ENCODE measurements around the gene ADAM17. TPM values are rescaled to one million over a fixed set of nuclear protein-coding genes. Genes with fewer than 3 reads are reported as not detected.

ADAM17 gene
- polyA plus RNA-seq, 1 donor (not counting 4 experiments of a cell fraction or from before 2014, with no cell fraction given) = 13.3 TPM

- no peak overlapping the region for H3K27ac ChIP-seq (ENCODE audit: control insufficient read depth, insufficient read depth, low read length)
- H4K20me1 ChIP-seq (ENCODE audit: control insufficient read depth, extremely low read depth, insufficient read depth, low read length) = no peaks in the 10 kb centered on the region
- TF ChIP-seq EZH2 (IDR thresholded peaks at IDR 0.05; ENCODE audit: low read length) (no peak), CTCF (optimal IDR thresholded peaks at IDR 0.05 in 1 of 3, IDR thresholded peaks at IDR 0.05 in 1 of 3, conservative IDR thresholded peaks at IDR 0.05 in 1 of 3; ENCODE audit: extremely low read depth in 1 of 3, insufficient read depth in 2 of 3, low read length in 3 of 3) (no peak)
- H3K9me3 ChIP-seq (ENCODE audit: control insufficient read depth, low read depth, low read length) = no peaks in the 10 kb centered on the region
- FAIRE-seq (no peak), DNase-seq (ENCODE audit: low read depth, low spot score) (no peak)
- H3K9me1 ChIP-seq (ENCODE audit: control insufficient read depth, extremely low read depth, insufficient read depth, low read length) = no peaks in the 10 kb centered on the region
- no peaks in the 10 kb centered on the region for H3K27me3 ChIP-seq (ENCODE audit: control insufficient read depth, extremely low read depth, insufficient read depth, low read length)
- no peak overlapping the region for H3K4me3 ChIP-seq (ENCODE audit: control insufficient read depth in 2 of 3, extremely low read depth in 1 of 3, insufficient read depth in 2 of 3, low read depth in 1 of 3, low read length in 3 of 3)
- no peaks in the 10 kb centered on the region for H3K79me2 ChIP-seq (ENCODE audit: control insufficient read depth, insufficient read depth, low read length)
- dilution Hi-C loops (cut with MboI; ENCODE audit: extremely low pct_ligation_motif_present, low sequenced_read_pairs) = no loop called here
- H3K36me3 ChIP-seq (ENCODE audit: control insufficient read depth in 2 of 2, extremely low read depth in 1 of 2, insufficient read depth in 2 of 2, low read length in 2 of 2) = peaks cover 22 to 25% of the 10 kb centered on the region in 2 experiments
- no peaks in the 10 kb centered on the region for H3K4me1 ChIP-seq (ENCODE audit: control insufficient read depth, extremely low read depth, insufficient read depth, low read length)
- no peak overlapping the region for H3K9ac ChIP-seq (ENCODE audit: control insufficient read depth, extremely low read depth, insufficient read depth, low read length)
- no peak overlapping the region for H2AFZ ChIP-seq (ENCODE audit: control insufficient read depth, low read length)
- no peak overlapping the region for H3K4me2 ChIP-seq (ENCODE audit: control insufficient read depth, extremely low read depth, insufficient read depth, low read depth, low read length)
Measured at GRCh38 chr2:9441556-9441955, 114.1 kb downstream of the ADAM17 start.

- TF ChIP-seq CTCF (optimal IDR thresholded peaks at IDR 0.05 in 1 of 3, IDR thresholded peaks at IDR 0.05 in 1 of 3, conservative IDR thresholded peaks at IDR 0.05 in 1 of 3; ENCODE audit: extremely low read depth in 1 of 3, insufficient read depth in 2 of 3, low read length in 3 of 3) (no peak), EZH2 (IDR thresholded peaks at IDR 0.05; ENCODE audit: low read length) (no peak)
- no peaks in the 10 kb centered on the region for H3K9me3 ChIP-seq (ENCODE audit: control insufficient read depth, low read depth, low read length)
- peaks cover 22 to 25% of the 10 kb centered on the region in 2 experiments for H3K36me3 ChIP-seq (ENCODE audit: control insufficient read depth in 2 of 2, extremely low read depth in 1 of 2, insufficient read depth in 2 of 2, low read length in 2 of 2)
- H3K4me1 ChIP-seq (ENCODE audit: control insufficient read depth, extremely low read depth, insufficient read depth, low read length) = no peaks in the 10 kb centered on the region
- no peak overlapping the region for H3K4me3 ChIP-seq (ENCODE audit: control insufficient read depth in 2 of 3, extremely low read depth in 1 of 3, insufficient read depth in 2 of 3, low read depth in 1 of 3, low read length in 3 of 3)
- H3K79me2 ChIP-seq (ENCODE audit: control insufficient read depth, insufficient read depth, low read length) = no peaks in the 10 kb centered on the region
- dilution Hi-C loops (cut with MboI; ENCODE audit: extremely low pct_ligation_motif_present, low sequenced_read_pairs) = no loop called here
- FAIRE-seq = no peak
- no peak overlapping the region for H3K4me2 ChIP-seq (ENCODE audit: control insufficient read depth, extremely low read depth, insufficient read depth, low read depth, low read length)
- no peak overlapping the region for H3K9ac ChIP-seq (ENCODE audit: control insufficient read depth, extremely low read depth, insufficient read depth, low read length)
- no peaks in the 10 kb centered on the region for H4K20me1 ChIP-seq (ENCODE audit: control insufficient read depth, extremely low read depth, insufficient read depth, low read length)
- H3K9me1 ChIP-seq (ENCODE audit: control insufficient read depth, extremely low read depth, insufficient read depth, low read length) = no peaks in the 10 kb centered on the region
- DNase-seq (ENCODE audit: low read depth, low spot score) = no peak
- no peak overlapping the region for H3K27ac ChIP-seq (ENCODE audit: control insufficient read depth, insufficient read depth, low read length)
- H3K27me3 ChIP-seq (ENCODE audit: control insufficient read depth, extremely low read depth, insufficient read depth, low read length) = no peaks in the 10 kb centered on the region
- H2AFZ ChIP-seq (ENCODE audit: control insufficient read depth, low read length) = no peak overlapping the region
Measured at GRCh38 chr2:9440058-9440727, 115.4 kb downstream of the ADAM17 start.

Measured in keratinocyte (primary cell).